ENCODE results near the gene ADAMTSL1. TPM values are rescaled to one million over a fixed set of nuclear protein-coding genes. Genes with fewer than 3 reads are reported as not detected.

Gene ADAMTSL1
- total and polyA plus RNA-seq, 2 donors (not counting 3 experiments of a cell fraction or from before 2014, with no cell fraction given), result 15.0 to 18.4 TPM

DNA sequence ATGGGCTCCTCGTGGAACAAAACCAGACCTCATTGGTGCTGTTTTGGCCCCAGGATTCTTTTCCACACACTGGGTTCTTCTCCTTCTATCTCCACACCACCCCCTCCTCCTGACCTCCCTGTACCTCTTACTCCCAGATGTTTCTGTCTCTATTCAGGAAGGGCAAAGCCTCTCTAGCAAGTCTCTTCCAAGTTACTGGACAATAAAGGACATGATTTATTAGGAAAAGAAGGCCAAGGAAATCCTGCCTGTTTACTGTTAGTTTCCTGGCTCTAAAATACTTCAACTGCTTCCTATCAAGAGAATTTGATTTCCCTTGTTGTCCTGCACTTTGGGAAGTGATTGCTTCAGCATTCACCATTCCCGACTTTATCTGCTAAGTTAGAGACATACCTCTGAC, 297.1 kb downstream of the ADAMTSL1 start:
- Histone ChIP-seq H3K36me3 (ENCODE audit: control insufficient read depth in 2 of 2, extremely low read depth in 1 of 2, insufficient read depth in 2 of 2, low read length in 2 of 2) (peaks cover 0 to 4% of the 10 kb centered on the region in 2 experiments), H3K9ac (replicated peaks; ENCODE audit: extremely low read depth, insufficient read depth, low read length) (no peak overlapping the region), H3K27ac (ENCODE audit: insufficient read depth, low read depth, low read length) (no peak overlapping the region), H3K4me2 (ENCODE audit: insufficient read depth, low read length) (no peak overlapping the region), H3K27me3 (ENCODE audit: control insufficient read depth in 2 of 2, insufficient read depth in 2 of 2, low read length in 2 of 2) (no peaks in the 10 kb centered on the region), H3K9me1 (replicated peaks; ENCODE audit: control insufficient read depth, extremely low read depth, insufficient read depth, low read length) (no peaks in the 10 kb centered on the region), H3K79me2 (ENCODE audit: control insufficient read depth, insufficient read depth, low read length) (no peaks in the 10 kb centered on the region), H2AFZ (ENCODE audit: low read depth, low read length) (no peak overlapping the region), H3K9me3 (replicated peaks; ENCODE audit: control insufficient read depth, insufficient read depth, low read length) (no peaks in the 10 kb centered on the region), H3K4me1 (ENCODE audit: control insufficient read depth, extremely low read depth, insufficient read depth, low read length) (no peaks in the 10 kb centered on the region), H4K20me1 (replicated peaks; ENCODE audit: control insufficient read depth, extremely low read depth, insufficient read depth, low read length) (no peaks in the 10 kb centered on the region), H3K4me3 (replicated peaks in 1 of 3; ENCODE audit: insufficient read depth in 1 of 3, low read depth in 1 of 3, low read length in 3 of 3) (no peak overlapping the region)
- ChIA-PET CTCF (no interaction called here), POLR2A (no interaction called here)
- FAIRE-seq (no peak), DNase-seq (ENCODE audit: low read depth, low spot score) (no peak)
- no TSS peak for BruUV-seq (replicated peaks)
- intact Hi-C loops (cut with micrococcal nuclease) (no loop called here), dilution Hi-C loops (cut with MboI; ENCODE audit: extremely low pct_ligation_motif_present, low sequenced_read_pairs) (no loop called here)
- TF ChIP-seq FOS (IDR thresholded peaks at IDR 0.05; ENCODE audit: borderline replicate concordance, insufficient read depth, low read length) (no peak), GATA2 (IDR thresholded peaks at IDR 0.05; ENCODE audit: insufficient read depth, insufficient read length, low read depth, low read length) (no peak), EZH2 (IDR thresholded peaks at IDR 0.05; ENCODE audit: borderline replicate concordance, low read depth, low read length, severe bottlenecking) (no peak), POLR2AphosphoS5 (IDR thresholded peaks at IDR 0.05; ENCODE audit: insufficient read depth, low read depth, low read length) (no peak)
- TF ChIP-seq, protein P1, sequence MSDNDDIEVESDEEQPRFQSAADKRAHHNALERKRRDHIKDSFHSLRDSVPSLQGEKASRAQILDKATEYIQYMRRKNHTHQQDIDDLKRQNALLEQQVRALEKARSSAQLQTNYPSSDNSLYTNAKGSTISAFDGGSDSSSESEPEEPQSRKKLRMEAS (IDR thresholded peaks at IDR 0.05; ENCODE audit: insufficient read depth, insufficient read length), result no peak
- TF ChIP-seq, protein P2, sequence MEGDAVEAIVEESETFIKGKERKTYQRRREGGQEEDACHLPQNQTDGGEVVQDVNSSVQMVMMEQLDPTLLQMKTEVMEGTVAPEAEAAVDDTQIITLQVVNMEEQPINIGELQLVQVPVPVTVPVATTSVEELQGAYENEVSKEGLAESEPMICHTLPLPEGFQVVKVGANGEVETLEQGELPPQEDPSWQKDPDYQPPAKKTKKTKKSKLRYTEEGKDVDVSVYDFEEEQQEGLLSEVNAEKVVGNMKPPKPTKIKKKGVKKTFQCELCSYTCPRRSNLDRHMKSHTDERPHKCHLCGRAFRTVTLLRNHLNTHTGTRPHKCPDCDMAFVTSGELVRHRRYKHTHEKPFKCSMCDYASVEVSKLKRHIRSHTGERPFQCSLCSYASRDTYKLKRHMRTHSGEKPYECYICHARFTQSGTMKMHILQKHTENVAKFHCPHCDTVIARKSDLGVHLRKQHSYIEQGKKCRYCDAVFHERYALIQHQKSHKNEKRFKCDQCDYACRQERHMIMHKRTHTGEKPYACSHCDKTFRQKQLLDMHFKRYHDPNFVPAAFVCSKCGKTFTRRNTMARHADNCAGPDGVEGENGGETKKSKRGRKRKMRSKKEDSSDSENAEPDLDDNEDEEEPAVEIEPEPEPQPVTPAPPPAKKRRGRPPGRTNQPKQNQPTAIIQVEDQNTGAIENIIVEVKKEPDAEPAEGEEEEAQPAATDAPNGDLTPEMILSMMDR (IDR thresholded peaks at IDR 0.05; ENCODE audit: extremely low read depth in 1 of 2, insufficient read depth in 1 of 2, low read depth in 1 of 2, low read length in 2 of 2), result no peak
